Measurements from ENCODE around the gene ARHGAP22.

- TF ChIP-seq POLR2A (IDR thresholded peaks at IDR 0.05), result no peak
- TF ChIP-seq CTCF (IDR thresholded peaks at IDR 0.05), result no peak
Measured at GRCh38 chr10:48603421-48604038, 1.3 kb downstream of the ARHGAP22 start.

All from upper lobe of left lung (tissue), 4 donors.